Neuronal stem cell (in vitro differentiated cells): ENCODE data around the gene GRM1.
A peak's percentile ranks its signal among the peaks of the same experiment; 100 is the strongest.

Experiments used
- DNase-seq: peaks from one replicate; pipeline ENCODE4 v3.0.0-alpha.2; 2013; ENCODE audit warnings: low spot score
- H2AFZ ChIP-seq: one replicate; pipeline ENCODE4 v1.6.1; 2013; ENCODE audit warnings: mild to moderate bottlenecking, low read length, inconsistent platforms
- H2AK5ac ChIP-seq: 2 replicates; pipeline ENCODE4 v1.6.1; 2013; ENCODE audit warnings: low read depth, mild to moderate bottlenecking, inconsistent platforms, low read length, moderate library complexity, mixed read lengths
- H2BK120ac ChIP-seq: 2 replicates; pipeline ENCODE4 v1.6.1; 2013; ENCODE audit warnings: low read depth, mild to moderate bottlenecking, inconsistent platforms, low read length, moderate library complexity, mixed read lengths
- H2BK12ac ChIP-seq: one replicate; pipeline ENCODE4 v1.6.1; 2013; ENCODE audit warnings: low read length, inconsistent platforms
- H2BK15ac ChIP-seq: 2 replicates; pipeline ENCODE4 v1.6.1; 2013; ENCODE audit warnings: mild to moderate bottlenecking, low read length, inconsistent platforms, mixed read lengths
- H2BK5ac ChIP-seq: one replicate; pipeline ENCODE4 v1.6.1; 2013; ENCODE audit warnings: inconsistent platforms, mild to moderate bottlenecking, low read length, moderate library complexity
- H3K14ac ChIP-seq: one replicate; pipeline ENCODE4 v1.6.1; 2013; ENCODE audit warnings: low read length, inconsistent platforms
- H3K18ac ChIP-seq: 2 replicates; pipeline ENCODE4 v1.6.1; 2013; ENCODE audit warnings: low read length, inconsistent platforms
- H3K23ac ChIP-seq: 2 replicates; pipeline ENCODE4 v1.6.1; 2013; ENCODE audit warnings: low read depth, mild to moderate bottlenecking, mixed read lengths, low read length, inconsistent platforms; ENCODE audit not compliant: poor library complexity
- H3K27ac ChIP-seq: replicated peaks from 3 replicates; pipeline ENCODE4 v1.5.1; 2013; ENCODE audit warnings: low read length, inconsistent platforms
- H3K27me3 ChIP-seq, 3 experiments: 2 replicates each; pipeline ENCODE4 v1.6.1; 2013; ENCODE audit warnings: low read length in 3 of 3, mild to moderate bottlenecking in 2 of 3, inconsistent platforms in 1 of 3, low read depth in 1 of 3, mixed read lengths in 1 of 3, moderate library complexity in 1 of 3; ENCODE audit not compliant: control insufficient read depth in 3 of 3, insufficient read depth in 3 of 3
- H3K36me3 ChIP-seq, 2 donors: replicated peaks in 1 of 2; 2 replicates each; pipeline ENCODE4 v1.6.1; 2013; ENCODE audit warnings: low read length in 2 of 2; ENCODE audit not compliant: control insufficient read depth in 2 of 2, insufficient read depth in 2 of 2
- H3K4ac ChIP-seq: 2 replicates; pipeline ENCODE4 v1.6.1; 2013; ENCODE audit warnings: inconsistent platforms, mild to moderate bottlenecking, low read length, moderate library complexity
- H3K4me1 ChIP-seq, 2 donors: 1 replicate in 1 of 2; 2 replicates in 1 of 2; pipeline ENCODE4 v1.6.1; 2013; ENCODE audit warnings: low read length in 2 of 2, low read depth in 1 of 2; ENCODE audit not compliant: control insufficient read depth in 2 of 2, insufficient read depth in 1 of 2
- H3K4me2 ChIP-seq: one replicate; pipeline ENCODE4 v1.6.1; 2013; ENCODE audit warnings: mild to moderate bottlenecking, low read length, inconsistent platforms; ENCODE audit not compliant: insufficient read depth, poor library complexity, severe bottlenecking
- H3K4me3 ChIP-seq, 2 donors: 2 replicates each; pipeline ENCODE4 v1.5.1; 2013; ENCODE audit warnings: low read length in 2 of 2, mild to moderate bottlenecking in 2 of 2, inconsistent platforms in 1 of 2, moderate library complexity in 1 of 2
- H3K79me1 ChIP-seq: one replicate; pipeline ENCODE4 v1.6.1; 2013; ENCODE audit warnings: low read depth, mild to moderate bottlenecking, inconsistent platforms, low read length, moderate library complexity
- H3K9ac ChIP-seq: one replicate; pipeline ENCODE4 v1.6.1; 2013; ENCODE audit warnings: mild to moderate bottlenecking, low read depth, low read length, inconsistent platforms; ENCODE audit not compliant: poor library complexity
- H3K9me3 ChIP-seq, 2 donors: replicated peaks in 1 of 2; 2 replicates each; pipeline versions ENCODE3 to v1.6.1; 2013; ENCODE audit warnings: low read length in 2 of 2, mild to moderate bottlenecking in 2 of 2, inconsistent platforms in 1 of 2, low read depth in 1 of 2, mixed read lengths in 1 of 2, moderate library complexity in 1 of 2; ENCODE audit not compliant: control insufficient read depth in 2 of 2, insufficient read depth in 1 of 2
- H4K8ac ChIP-seq: one replicate; pipeline ENCODE4 v1.6.1; 2013; ENCODE audit warnings: low read depth, mild to moderate bottlenecking, inconsistent platforms, low read length, moderate library complexity
- H4K91ac ChIP-seq: one replicate; pipeline ENCODE4 v1.6.1; 2013; ENCODE audit warnings: low read length, low read depth, mild to moderate bottlenecking, inconsistent platforms; ENCODE audit not compliant: poor library complexity
- WGBS, 2 donors: extraction: QIAGEN DNeasy Blood & Tissue Kit; methylation state at CpG; one replicate each; pipeline ENCODE4 v1.1.7; 2013; ENCODE audit warnings: missing lambda C conversion rate in 2 of 2, mixed read lengths in 1 of 2; ENCODE audit not compliant: insufficient read length in 2 of 2, insufficient replicate concordance in 1 of 2; ENCODE audit errors: extremely low coverage in 2 of 2; 5-methylcytosine and 5-hydroxymethylcytosine counted together

The GRM1 gene

DNA sequence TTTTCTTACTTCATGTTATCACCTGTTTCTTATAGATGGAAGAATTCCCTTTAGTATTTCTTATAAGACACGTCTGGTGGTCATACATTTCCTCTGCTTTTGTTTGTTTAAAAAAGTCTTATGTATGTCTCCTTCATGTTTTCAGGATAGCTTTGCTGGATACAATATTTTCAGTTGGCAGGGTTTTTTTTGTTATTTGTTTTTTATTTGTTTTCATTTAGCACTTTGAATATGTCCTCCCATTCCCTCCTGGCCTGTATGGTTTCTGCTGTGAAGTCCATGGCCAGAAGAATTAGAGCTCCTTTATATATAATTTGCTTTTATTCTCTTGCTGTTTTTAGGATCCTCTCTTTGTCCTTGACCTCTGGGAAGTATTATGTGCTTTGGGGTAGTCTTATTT lies 432.1 kb downstream of the GRM1 start:
- H4K8ac ChIP-seq: no peak overlapping the region
- no peak overlapping the region for H3K18ac ChIP-seq
- H2AFZ ChIP-seq: no peak overlapping the region
- H3K9ac ChIP-seq: no peak overlapping the region
- no peaks in the 10 kb centered on the region for H3K79me1 ChIP-seq
- no peak overlapping the region for H3K27ac ChIP-seq
- H3K27me3 ChIP-seq: no peaks in the 10 kb centered on the region
- no peak overlapping the region for H3K4me3 ChIP-seq
- H2AK5ac ChIP-seq: no peak overlapping the region
- no peak overlapping the region for H2BK15ac ChIP-seq
- H3K9me3 ChIP-seq: peaks cover 4 to 6% of the 10 kb centered on the region in 2 donors
- H4K91ac ChIP-seq: no peak overlapping the region
- no peak overlapping the region for H3K4ac ChIP-seq
- H3K23ac ChIP-seq: no peak overlapping the region
- no peaks in the 10 kb centered on the region for H3K36me3 ChIP-seq
- H3K4me1 ChIP-seq: no peaks in the 10 kb centered on the region
- H2BK12ac ChIP-seq: no peak overlapping the region
- H2BK5ac ChIP-seq: no peak overlapping the region
- H3K4me2 ChIP-seq: no peak overlapping the region
- H3K14ac ChIP-seq: no peak overlapping the region
- WGBS, 2 donors: no CpG with 5 or more reads among the region's 1 CpG
- DNase-seq: no peak
- no peak overlapping the region for H2BK120ac ChIP-seq

GRCh38 chr6:146470091-146470770 lies 441.4 kb downstream of the GRM1 start:
- H2AFZ ChIP-seq: no peak overlapping the region
- WGBS, 2 donors: no CpG with 5 or more reads among the region's 3 CpGs
- no peak overlapping the region for H3K27ac ChIP-seq
- H3K4me3 ChIP-seq: no peak overlapping the region
- H4K91ac ChIP-seq: no peak overlapping the region
- no peak overlapping the region for H2BK5ac ChIP-seq
- H3K4me2 ChIP-seq: no peak overlapping the region
- no peak overlapping the region for H2BK120ac ChIP-seq
- H3K9me3 ChIP-seq: no peaks in the 10 kb centered on the region
- H3K27me3 ChIP-seq: no peaks in the 10 kb centered on the region
- H2BK12ac ChIP-seq: no peak overlapping the region
- peaks cover 0 to 2% of the 10 kb centered on the region in 2 donors for H3K4me1 ChIP-seq
- no peak overlapping the region for H3K18ac ChIP-seq
- no peaks in the 10 kb centered on the region for H3K79me1 ChIP-seq
- no peak overlapping the region for H4K8ac ChIP-seq
- no peak overlapping the region for H3K9ac ChIP-seq
- H2AK5ac ChIP-seq: no peak overlapping the region
- no peak overlapping the region for H3K4ac ChIP-seq
- H3K23ac ChIP-seq: no peak overlapping the region
- no peak overlapping the region for H3K14ac ChIP-seq
- no peak for DNase-seq
- no peak overlapping the region for H2BK15ac ChIP-seq
- H3K36me3 ChIP-seq: no peaks in the 10 kb centered on the region

DNA sequence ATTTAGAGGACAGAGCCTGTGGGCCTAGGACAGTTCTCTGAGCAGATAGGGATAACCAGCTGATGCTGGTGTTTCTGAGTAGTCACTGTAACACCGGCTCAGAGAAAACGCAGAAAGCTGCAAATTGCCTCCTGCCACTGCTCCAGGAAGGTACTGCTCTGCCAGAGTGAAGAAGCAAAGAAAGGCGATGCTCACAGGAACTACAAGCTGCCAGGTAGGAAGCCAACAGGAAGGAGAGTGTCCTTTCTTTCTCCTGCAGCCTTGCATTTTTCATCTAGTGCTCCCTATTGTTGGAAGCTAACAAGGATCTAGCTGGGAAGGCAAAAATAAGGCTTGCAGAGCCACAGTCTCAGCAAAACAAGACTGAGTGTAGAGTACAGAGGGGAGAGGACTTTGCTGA lies 444.1 kb downstream of the GRM1 start:
- Histone ChIP-seq H2BK15ac (no peak overlapping the region), H3K23ac (no peak overlapping the region), H3K14ac (no peak overlapping the region), H3K18ac (no peak overlapping the region), H3K36me3 (no peaks in the 10 kb centered on the region), H3K4me3 (no peak overlapping the region), H2BK120ac (no peak overlapping the region), H3K9me3 (no peaks in the 10 kb centered on the region), H4K91ac (no peak overlapping the region), H3K4ac (no peak overlapping the region), H3K79me1 (no peaks in the 10 kb centered on the region), H3K27me3 (no peaks in the 10 kb centered on the region), H2AK5ac (no peak overlapping the region), H2AFZ (peak overlapping the region; percentile 51), H4K8ac (no peak overlapping the region), H3K4me1 (peaks cover 0 to 2% of the 10 kb centered on the region in 2 donors), H2BK12ac (no peak overlapping the region), H3K27ac (no peak overlapping the region), H3K4me2 (no peak overlapping the region), H2BK5ac (no peak overlapping the region), H3K9ac (no peak overlapping the region)
- no peak for DNase-seq
- WGBS, 2 donors: no CpG with 5 or more reads among the region's 3 CpGs

DNA sequence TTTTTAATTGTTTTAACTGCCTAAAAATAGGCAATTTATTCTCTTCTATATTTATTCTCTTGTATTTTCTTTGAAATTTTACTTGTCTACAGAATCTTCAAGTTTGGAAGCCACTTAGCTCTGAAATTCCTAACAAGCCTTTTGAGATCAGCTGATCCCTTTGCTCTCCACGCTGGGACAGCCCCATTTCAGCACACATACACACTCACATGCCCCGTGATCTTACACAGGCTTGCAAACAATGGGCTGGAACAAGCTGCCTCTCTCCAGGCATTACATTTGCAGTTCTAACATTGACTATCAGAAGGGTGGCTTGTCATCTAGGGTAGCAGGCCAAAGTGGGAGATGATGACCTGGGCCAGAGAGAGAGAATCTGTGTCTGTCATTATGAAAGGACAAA lies 452.7 kb downstream of the GRM1 start:
- H2BK15ac ChIP-seq: no peak overlapping the region
- H2BK12ac ChIP-seq: no peak overlapping the region
- H2BK5ac ChIP-seq: no peak overlapping the region
- DNase-seq: no peak
- no peak overlapping the region for H3K4me3 ChIP-seq
- H4K91ac ChIP-seq: no peak overlapping the region
- H3K14ac ChIP-seq: no peak overlapping the region
- H3K23ac ChIP-seq: no peak overlapping the region
- H3K4me2 ChIP-seq: no peak overlapping the region
- H3K27me3 ChIP-seq: no peaks in the 10 kb centered on the region
- no peaks in the 10 kb centered on the region for H3K36me3 ChIP-seq
- no peak overlapping the region for H3K27ac ChIP-seq
- H3K18ac ChIP-seq: peak overlapping the region; percentile 85
- H3K4me1 ChIP-seq: no peaks in the 10 kb centered on the region
- H2AFZ ChIP-seq: no peak overlapping the region
- no peak overlapping the region for H4K8ac ChIP-seq
- H3K9me3 ChIP-seq: peaks cover 0 to 1% of the 10 kb centered on the region in 2 donors
- no CpG with 5 or more reads among the region's 2 CpGs for whole genome bisulfite sequencing, 2 donors
- no peak overlapping the region for H3K9ac ChIP-seq
- no peak overlapping the region for H2AK5ac ChIP-seq
- H3K79me1 ChIP-seq: no peaks in the 10 kb centered on the region
- no peak overlapping the region for H3K4ac ChIP-seq
- H2BK120ac ChIP-seq: no peak overlapping the region
